GM18517 (cell line): ENCODE data around the gene FRMD4B.

Experiments used
- ATAC-seq: cut with Tn5 transposase; IDR thresholded peaks from one replicate; pipeline ENCODE4 v1.9.1; 2021; ENCODE audit warnings: mild to moderate bottlenecking, moderate library complexity; ENCODE audit not compliant: unreplicated experiment

FRMD4B gene

DNA sequence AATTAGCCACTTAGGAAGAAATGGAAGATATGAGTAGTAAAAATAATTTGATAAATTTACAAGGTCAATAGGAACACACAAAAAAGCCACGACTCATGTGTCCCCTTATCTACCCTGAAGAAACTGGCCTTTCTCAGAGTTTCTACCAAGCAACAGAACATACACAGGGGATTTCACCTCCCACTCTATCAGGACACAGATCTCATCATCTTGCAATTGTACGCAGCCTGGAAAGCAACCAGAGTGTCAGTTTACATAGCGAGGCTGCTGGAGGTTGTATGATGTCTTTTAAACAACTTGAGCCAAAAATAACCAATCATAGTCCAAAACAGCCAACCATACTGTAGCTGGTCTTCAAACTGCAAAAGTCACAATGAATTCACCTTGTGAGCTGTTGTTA, 243.8 kb downstream of the FRMD4B start:
- ATAC-seq, result no peak

DNA sequence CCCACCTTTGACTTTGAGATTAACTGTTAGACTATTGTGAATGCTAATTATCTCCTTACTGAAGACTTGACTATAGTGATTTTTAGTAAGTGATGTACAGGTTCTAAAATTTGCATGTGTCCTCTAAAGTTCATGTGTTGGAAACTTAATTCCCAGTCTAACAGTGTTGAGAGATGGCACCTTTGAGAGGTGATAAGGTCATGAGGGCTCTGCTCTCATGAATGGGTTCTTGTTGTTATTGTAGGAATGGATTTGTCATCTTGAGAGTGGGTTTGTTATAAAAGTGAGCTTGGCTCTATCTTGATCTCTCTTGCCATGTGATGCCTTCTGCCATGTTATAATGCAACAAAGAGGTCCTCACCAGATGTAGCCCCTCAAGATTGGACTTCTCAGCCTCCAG, 244.6 kb downstream of the FRMD4B start:
- no peak for ATAC-seq

DNA sequence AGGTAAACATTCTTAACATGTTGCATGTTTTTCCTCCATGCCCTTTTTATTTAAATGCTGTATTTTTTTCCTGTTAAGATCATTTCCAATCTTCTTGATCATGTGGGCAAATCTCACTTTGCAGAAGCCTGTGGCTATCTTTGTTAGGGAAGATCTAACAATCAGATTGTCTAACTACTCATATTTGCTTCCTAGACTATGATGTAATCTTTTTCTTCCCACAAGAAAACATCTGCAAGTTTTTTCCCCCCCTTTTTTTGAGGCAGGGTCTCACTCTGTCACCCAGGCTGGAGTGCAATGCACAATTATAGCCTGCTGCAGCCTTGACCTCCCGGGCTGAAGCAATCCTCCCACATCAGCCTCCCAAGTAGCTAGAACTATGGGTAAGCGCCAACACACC, 248.5 kb downstream of the FRMD4B start:
- ATAC-seq, result no peak

DNA sequence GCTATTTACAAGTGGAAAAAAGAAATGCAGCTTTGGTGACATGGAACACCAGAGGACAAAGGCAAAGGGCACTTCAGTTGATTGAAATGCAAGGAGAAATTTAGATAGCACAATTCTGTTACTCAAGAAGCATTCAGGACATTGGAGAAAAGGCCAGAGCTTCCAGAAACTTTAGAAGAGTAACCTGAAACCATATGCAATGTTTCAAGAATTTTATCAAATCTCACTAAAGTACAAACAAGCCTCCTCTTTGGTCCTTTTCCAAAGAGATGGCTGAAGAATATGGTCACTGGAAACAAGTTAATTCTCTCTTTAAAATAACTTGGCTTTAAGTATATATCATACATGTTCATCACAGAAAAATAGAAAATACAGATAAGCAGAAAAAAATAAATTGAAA, 248.9 kb downstream of the FRMD4B start:
- ATAC-seq, result no peak

DNA sequence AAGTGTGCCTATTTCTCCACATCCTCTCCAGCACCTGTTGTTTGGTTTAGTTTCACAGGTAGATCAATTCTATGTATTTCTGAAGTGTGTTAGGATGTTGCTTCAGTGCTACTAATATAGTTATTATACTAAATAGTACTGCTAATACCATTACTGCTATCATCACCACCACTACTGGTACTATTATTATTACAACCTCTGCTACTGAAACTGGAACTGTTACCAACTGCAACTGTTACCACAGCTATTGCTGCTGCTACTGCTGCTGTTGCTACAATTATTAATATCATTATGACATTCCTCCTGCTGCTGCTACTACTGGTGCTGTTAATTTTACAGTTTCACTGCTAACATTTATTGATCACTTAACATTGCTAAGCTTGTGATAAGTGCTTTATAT, 255.2 kb downstream of the FRMD4B start:
- peak; percentile 99 for ATAC-seq

DNA sequence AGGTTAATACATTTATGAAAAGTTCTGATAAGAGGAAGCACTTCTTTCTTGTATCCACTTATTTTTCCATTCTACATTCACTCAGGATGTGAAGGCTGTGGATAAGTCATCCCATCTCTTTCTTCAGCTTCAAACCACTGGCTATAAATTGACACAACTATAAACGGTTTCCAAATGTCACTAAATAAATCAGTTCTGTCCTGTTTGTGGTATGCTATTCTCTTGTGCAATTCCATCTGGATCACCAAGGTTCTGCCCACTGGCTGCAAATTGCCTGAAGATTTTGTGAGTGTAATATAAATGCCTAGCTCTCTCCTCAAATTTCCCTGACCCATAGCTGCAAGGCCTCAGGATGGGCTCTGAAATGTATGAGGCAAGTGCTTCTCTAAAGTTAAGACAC, 256.4 kb downstream of the FRMD4B start:
- no peak for ATAC-seq

DNA sequence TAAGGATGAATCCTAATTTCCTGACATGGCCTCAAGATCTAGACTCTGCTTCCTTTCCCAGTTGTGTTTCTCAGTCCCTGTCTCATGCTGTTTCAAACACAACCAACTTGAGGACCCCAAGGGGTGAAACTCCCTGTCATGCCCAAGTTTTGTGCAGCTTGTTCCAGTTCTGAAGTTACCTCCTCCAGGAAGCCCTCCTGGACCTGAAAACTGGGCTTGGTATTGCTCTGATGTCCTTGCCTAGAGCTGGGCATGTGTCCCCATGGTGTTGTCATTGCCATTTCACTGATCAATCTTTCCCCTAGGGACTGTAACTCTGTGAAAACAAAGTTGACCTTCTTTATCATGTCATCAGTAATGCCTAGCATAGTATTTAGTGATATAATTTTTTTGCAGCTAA, 257.4 kb downstream of the FRMD4B start:
- ATAC-seq, result no peak

DNA sequence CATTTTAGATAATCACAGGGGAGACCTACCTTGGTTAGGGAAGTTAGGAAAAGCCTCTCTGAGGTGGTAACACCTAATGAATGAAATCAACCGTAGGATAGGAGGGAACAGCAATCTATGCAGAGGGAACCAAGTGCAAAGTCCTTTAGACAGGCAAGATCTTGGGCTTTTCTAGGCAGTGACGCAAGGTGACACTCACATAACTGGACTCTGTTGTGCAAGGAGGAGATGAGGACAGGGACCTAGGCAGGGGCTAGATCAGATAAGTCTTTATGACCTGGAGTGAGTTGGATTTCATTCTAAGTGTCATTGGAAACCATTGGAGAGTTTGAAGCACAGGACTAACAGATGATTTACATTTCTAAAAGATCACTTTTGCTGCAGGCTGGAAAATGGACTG, 258.9 kb downstream of the FRMD4B start:
- ATAC-seq, result no peak

DNA sequence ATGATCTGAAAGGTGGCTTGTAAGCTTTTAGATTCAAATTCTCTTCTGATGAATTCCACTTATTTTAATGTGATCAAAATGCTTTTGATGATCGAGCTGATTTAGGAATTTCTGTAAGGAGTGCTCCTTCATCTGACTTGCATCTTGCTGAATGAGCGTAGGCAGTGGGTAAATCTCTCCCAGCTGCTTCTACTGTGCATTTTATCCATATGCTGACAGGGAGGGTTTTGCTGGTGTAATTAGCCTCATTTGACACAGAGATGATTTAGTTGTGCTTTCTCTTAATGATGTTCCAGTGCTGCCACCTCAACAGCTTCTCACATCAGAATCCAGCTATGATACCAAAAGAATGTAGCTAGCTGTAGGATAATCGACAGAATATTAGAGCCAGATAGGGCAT, 259.7 kb downstream of the FRMD4B start:
- no peak for ATAC-seq

DNA sequence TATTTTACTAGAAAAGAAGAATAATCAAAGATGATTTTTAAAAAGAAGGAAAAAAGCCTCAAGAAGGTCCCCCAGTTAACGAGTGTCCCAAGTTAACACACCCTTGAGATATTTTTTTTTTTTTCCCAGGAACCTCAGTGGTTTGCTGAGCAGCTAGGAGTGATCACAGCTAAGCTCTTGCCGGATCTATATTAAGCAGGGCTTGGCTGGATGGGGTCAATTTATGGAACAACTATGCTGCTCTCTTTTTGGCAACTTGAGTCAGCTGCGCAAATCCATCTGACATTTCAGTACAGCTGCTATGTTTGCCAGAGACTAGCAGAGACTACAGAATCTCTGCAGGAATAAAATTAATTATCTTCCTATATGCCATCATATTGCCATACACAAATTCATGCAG, 263.5 kb downstream of the FRMD4B start, which contains the start of gene LMOD3:
Gene LMOD3, minus strand, starts transcription at position 193 of the 400 bp plus-strand sequence. CDS start 209 bp downstream, outside the sequence.
- ATAC-seq, result no peak

DNA sequence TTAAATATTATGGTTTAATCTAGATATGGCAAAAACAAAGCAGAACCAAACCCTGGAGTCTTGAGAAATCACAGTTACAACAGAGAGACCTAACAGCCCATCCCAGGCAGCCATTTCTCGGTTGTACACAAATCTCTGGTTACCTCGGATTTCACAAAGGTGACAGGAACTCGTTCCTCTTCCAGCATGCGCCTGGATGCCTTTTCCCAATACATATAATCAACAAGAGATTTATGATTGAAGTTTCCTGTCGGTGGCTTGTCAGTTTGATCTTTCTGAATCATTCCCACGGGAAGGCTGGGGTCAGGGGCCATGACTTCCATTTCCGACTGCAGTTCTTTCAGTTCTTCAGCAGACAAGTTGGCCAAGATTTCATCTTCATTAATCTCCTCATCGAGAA, 263.9 kb downstream of the FRMD4B start:
- ATAC-seq, result no peak

DNA sequence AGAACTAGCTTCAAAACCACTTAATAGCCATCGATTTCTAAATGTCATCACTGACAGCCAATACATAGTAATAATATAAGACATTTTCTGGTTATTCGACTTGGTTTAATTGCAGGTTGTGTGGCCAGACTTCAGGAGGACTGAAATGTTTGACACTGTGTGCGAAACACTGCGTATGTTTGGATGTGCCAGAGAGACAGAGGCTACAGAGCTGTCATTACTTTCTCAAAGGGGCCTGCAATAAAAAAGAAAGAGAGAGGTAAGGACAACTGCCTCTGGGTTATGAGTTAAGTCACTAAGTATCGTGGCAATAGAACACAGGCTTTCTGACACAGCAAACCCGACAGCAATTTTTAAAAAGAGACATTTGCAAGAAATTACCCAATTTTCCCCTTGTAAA, 264.4 kb downstream of the FRMD4B start:
- ATAC-seq, result no peak

DNA sequence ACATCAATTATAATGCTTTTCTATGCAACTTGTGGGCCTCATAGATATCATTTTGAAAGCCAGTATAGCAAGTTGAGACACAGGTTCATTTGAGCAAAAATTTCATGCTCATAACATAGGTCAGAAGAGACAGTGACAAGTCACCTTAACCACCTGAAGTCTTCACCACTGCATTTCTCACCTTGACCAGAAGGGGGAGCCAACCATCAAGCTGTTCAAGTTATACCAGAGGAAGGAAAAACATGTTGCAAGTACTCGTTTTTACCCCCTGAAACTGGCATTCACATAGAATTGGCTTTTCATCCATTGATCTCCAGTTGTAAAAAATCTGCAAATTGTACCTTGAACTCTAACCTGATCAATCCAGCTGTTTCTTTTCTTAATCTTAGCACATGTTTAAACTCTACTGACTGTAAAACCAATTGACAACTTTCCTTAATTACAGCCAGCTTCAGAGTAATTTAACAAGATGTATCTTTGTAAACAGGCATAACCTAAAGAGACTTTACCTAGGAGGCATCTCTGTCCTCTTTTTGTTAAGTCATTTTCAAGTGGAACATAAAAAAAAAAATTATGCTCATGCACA, 264.9 kb downstream of the FRMD4B start:
- peak; percentile 86 for ATAC-seq
